Activated CD8-positive, alpha-beta memory T cell treated with anti-CD3 and anti-CD28 coated beads, Interleukin-2, amount 50 U/mL, for 24 hours (primary cell): ENCODE results near the gene ARHGAP42.

Source experiments
- DNase-seq: peaks from one replicate; pipeline ENCODE4 v3.0.0-alpha.2; 2020; ENCODE audit errors: extremely low read depth

ARHGAP42 gene

GRCh38 chr11:101022256-101022655 lies 335.2 kb downstream of the ARHGAP42 start:
- no peak for DNase-seq

DNA sequence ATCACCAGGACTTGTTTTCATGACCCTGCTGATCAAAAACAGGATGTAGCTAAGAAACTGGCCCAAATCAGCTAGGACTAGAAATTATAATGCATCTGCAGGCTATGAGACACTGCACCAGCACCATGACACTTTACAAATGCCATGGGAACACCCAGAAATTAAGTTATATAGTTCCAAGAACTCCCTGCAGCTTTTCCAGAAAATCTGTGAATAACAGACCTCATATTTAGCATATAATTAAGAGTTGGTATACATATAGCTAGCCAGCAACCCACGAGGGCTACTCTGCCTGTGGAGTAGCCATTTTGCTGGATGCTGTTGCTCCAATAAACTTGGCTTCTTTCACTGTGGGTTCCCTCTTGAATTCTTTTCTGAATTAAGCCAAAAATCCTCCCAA lies 341.6 kb downstream of the ARHGAP42 start:
- no peak for DNase-seq

DNA sequence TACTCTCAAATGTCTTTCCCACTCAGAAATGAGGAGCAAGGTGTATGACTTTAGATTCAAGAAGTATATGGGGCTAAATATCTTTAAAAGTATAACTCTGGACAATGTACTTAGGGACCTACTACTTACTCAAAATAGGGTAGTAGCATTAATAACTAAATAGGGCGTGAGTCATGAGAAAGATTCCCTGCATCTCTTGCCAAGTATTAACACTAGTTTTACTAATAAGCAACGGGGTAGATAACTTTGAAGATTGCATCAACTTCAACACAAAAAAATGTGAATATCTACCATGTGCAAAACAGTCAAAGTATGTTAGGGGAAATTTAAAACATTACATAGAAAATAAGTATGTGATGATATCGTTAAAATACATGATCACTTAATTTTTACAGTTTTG lies 342.9 kb downstream of the ARHGAP42 start:
- no peak for DNase-seq

DNA sequence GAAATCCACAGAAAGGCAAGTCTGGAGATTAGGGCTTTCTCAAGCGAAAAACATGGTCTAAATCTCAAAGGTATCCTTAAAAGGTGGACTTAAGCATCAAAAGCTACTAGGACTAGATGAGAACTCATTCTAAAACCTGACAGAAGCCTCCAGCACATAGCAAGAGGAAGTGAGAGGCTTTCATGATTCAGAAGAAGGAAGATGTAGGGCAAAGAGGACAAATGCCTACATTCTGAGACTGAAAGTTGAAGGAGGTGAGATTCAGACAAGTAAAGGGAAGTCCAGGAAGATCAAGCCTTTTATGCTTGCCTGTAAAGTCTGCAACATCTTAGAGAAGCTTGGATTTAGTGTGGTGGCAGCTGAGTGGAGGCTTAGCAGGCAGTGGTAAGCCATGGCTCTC lies 343.6 kb downstream of the ARHGAP42 start:
- DNase-seq = no peak

DNA sequence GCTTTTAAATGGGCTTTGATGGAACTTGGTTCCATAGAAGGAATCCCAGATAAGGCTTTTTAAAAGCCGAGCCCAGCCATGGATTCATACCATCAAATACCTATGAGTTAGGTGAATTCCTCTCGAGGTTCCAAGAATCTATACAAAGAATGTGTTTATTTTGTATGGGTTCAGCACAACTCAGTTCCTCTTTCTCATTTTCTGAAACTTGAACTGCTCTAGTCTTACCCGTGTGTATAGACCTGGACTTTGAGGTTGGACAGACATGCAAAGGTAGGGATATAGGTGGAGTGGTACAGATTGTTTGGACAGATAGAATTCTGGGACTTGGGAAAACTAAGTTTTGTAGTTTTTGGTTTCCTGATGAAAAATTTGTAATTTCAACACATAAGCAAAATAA lies 344.6 kb downstream of the ARHGAP42 start:
- no peak for DNase-seq

GRCh38 chr11:101032991-101033390 lies 345.9 kb downstream of the ARHGAP42 start:
- DNase-seq = no peak

- DNase-seq = no peak
Measured at GRCh38 chr11:101034076-101034475, 347.0 kb downstream of the ARHGAP42 start.

DNA sequence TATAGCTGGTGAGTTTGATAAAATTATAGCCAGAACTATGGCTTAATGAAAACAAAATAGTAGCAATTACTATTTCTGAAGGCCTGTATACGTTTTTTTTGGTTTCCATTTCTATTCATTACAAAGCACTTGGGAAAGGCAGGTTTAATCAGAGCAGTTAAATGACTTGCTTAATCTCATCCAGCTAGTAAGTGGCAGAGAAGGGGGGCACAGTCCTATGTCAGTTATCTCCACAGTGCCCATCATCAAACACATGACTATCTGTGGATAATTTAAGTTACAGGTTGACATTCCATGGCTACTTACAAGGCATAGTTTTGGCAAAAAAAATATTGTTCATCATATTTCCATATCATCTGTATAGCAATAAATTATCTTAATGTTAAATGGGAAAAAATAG lies 348.8 kb downstream of the ARHGAP42 start:
- no peak for DNase-seq
